Keratinocyte (primary cell): Measurements from ENCODE around the gene TP63. TPM values are rescaled to one million over a fixed set of nuclear protein-coding genes. Genes with fewer than 3 reads are reported as not detected.

Source experiments
- DNase-seq: peaks from one replicate; pipeline ENCODE4 v3.0.0-alpha.2; 2011; ENCODE audit warnings: low read depth, missing footprints, low spot score
- FAIRE-seq: peaks from 2 replicates; lab custom pipeline; 2011; peaks lifted over from hg19 to GRCh38; lab: Jason Lieb, UNC
- H2AFZ ChIP-seq: 2 replicates; pipeline ENCODE4 v1.6.0; 2012; ENCODE audit warnings: low read length, control low read depth, inconsistent platforms; ENCODE audit not compliant: control insufficient read depth
- H3K27ac ChIP-seq: 2 replicates; pipeline ENCODE4 v1.5.1; 2011; ENCODE audit warnings: low read length; ENCODE audit not compliant: control insufficient read depth, insufficient read depth
- H3K27me3 ChIP-seq: 3 replicates; pipeline ENCODE4 v1.6.0; 2011; ENCODE audit warnings: low read length; ENCODE audit not compliant: control insufficient read depth, insufficient read depth; ENCODE audit errors: extremely low read depth
- H3K36me3 ChIP-seq, 2 experiments: 2 replicates in 1 of 2; 3 replicates in 1 of 2; pipeline ENCODE4 v1.5.1; 2011; ENCODE audit warnings: low read length in 2 of 2, mild to moderate bottlenecking in 1 of 2; ENCODE audit not compliant: control insufficient read depth in 2 of 2, insufficient read depth in 2 of 2; ENCODE audit errors: extremely low read depth in 1 of 2
- H3K4me1 ChIP-seq: 3 replicates; pipeline ENCODE4 v1.5.1; 2011; ENCODE audit warnings: low read length; ENCODE audit not compliant: control insufficient read depth, insufficient read depth; ENCODE audit errors: extremely low read depth
- H3K4me2 ChIP-seq: 3 replicates; pipeline ENCODE4 v1.6.0; 2011; ENCODE audit warnings: low read depth, low read length; ENCODE audit not compliant: control insufficient read depth, insufficient read depth; ENCODE audit errors: extremely low read depth
- H3K4me3 ChIP-seq, 3 experiments: fragments of 200-600 bp in 1 of 3; sonication (generic) in 1 of 3; 2 replicates in 2 of 3; 3 replicates in 1 of 3; pipeline ENCODE4 v1.5.1; 2011 to 2016; ENCODE audit warnings: low read length in 3 of 3, mild to moderate bottlenecking in 3 of 3, control low read depth in 2 of 3, inconsistent platforms in 1 of 3, low read depth in 1 of 3, mixed read lengths in 1 of 3, mixed run types in 1 of 3, moderate library complexity in 1 of 3; ENCODE audit not compliant: control insufficient read depth in 2 of 3, insufficient read depth in 2 of 3; ENCODE audit errors: extremely low read depth in 1 of 3
- H3K79me2 ChIP-seq: 2 replicates; pipeline ENCODE4 v1.6.0; 2012; ENCODE audit warnings: low read length; ENCODE audit not compliant: control insufficient read depth, insufficient read depth
- H3K9ac ChIP-seq: 3 replicates; pipeline ENCODE4 v1.6.0; 2011; ENCODE audit warnings: low read length; ENCODE audit not compliant: control insufficient read depth, insufficient read depth; ENCODE audit errors: extremely low read depth
- H3K9me1 ChIP-seq: 3 replicates; pipeline ENCODE4 v1.6.0; 2011; ENCODE audit warnings: low read length; ENCODE audit not compliant: control insufficient read depth, insufficient read depth; ENCODE audit errors: extremely low read depth
- H3K9me3 ChIP-seq: 2 replicates; pipeline ENCODE4 v1.5.1; 2012; ENCODE audit warnings: low read depth, low read length; ENCODE audit not compliant: control insufficient read depth
- H4K20me1 ChIP-seq: 3 replicates; pipeline ENCODE4 v1.6.0; 2011; ENCODE audit warnings: low read length; ENCODE audit not compliant: control insufficient read depth, insufficient read depth; ENCODE audit errors: extremely low read depth
- CTCF ChIP-seq, 3 experiments: IDR thresholded peaks in 1 of 3; conservative IDR thresholded peaks in 1 of 3; optimal IDR thresholded peaks in 1 of 3; 2 replicates in 2 of 3; 3 replicates in 1 of 3; pipeline versions ENCODE3 to v1.5.1; 2011; ENCODE audit warnings: low read length in 3 of 3, mild to moderate bottlenecking in 3 of 3, moderate library complexity in 2 of 3, control low read depth in 1 of 3, inconsistent platforms in 1 of 3; ENCODE audit not compliant: insufficient read depth in 2 of 3; ENCODE audit errors: extremely low read depth in 1 of 3
- EZH2 ChIP-seq: IDR thresholded peaks from one replicate; pipeline ENCODE4 v1.6.1; 2012; ENCODE audit warnings: inconsistent platforms, mild to moderate bottlenecking, low read length, moderate library complexity
- dilution Hi-C: fragments of 300-500 bp; cut with MboI; formaldehyde crosslinking; loops from one replicate; pipeline ENCODE4 v1.7.0; 2020; ENCODE audit warnings: low sequenced_read_pairs; ENCODE audit not compliant: extremely low pct_ligation_motif_present
- polyA plus RNA-seq, 5 experiments: library from polyadenylated mRNA; depleted of rRNA in 3 of 5; stranded (reverse) in 3 of 5; stranded (forward) in 1 of 5; unstranded in 1 of 5; fragments of >200 nt; gene quantifications; 1 replicate in 1 of 5; 2 replicates in 3 of 5; 3 replicates in 1 of 5; pipeline versions ENCODE4 v1.2.1 to v1.2.3, GENCODE V29; 2011 to 2012; ENCODE audit warnings: missing spikeins in 2 of 5, low read depth in 1 of 5, low replicate concordance in 1 of 5

TP63 gene
- polyA plus RNA-seq, 1 donor (not counting 4 experiments of a cell fraction or from before 2014, with no cell fraction given): 214 TPM

- Histone ChIP-seq H3K9me3 (no peaks in the 10 kb centered on the region), H2AFZ (no peak overlapping the region), H3K27me3 (no peaks in the 10 kb centered on the region), H3K36me3 (no peaks in the 10 kb centered on the region), H3K4me2 (no peak overlapping the region), H3K9me1 (no peaks in the 10 kb centered on the region), H3K4me3 (no peak overlapping the region), H3K4me1 (peaks cover 15% of the 10 kb centered on the region), H3K9ac (no peak overlapping the region), H3K27ac (no peak overlapping the region), H4K20me1 (no peaks in the 10 kb centered on the region), H3K79me2 (no peaks in the 10 kb centered on the region)
- dilution Hi-C loops: no loop called here
- DNase-seq (no peak), FAIRE-seq (no peak)
- TF ChIP-seq EZH2: no peak
- TF ChIP-seq CTCF (optimal IDR thresholded peaks at IDR 0.05 in 1 of 3, IDR thresholded peaks at IDR 0.05 in 1 of 3, conservative IDR thresholded peaks at IDR 0.05 in 1 of 3; ENCODE audit: extremely low read depth in 1 of 3, insufficient read depth in 2 of 3, low read length in 3 of 3): no peak
These were observed 97.7 kb downstream of the TP63 start for GRCh38 chr3:189728915-189729314.

GRCh38 chr3:189734061-189734460 is 102.9 kb downstream of the TP63 start:
- no peak overlapping the region for H3K9ac ChIP-seq
- FAIRE-seq (no peak), DNase-seq (no peak)
- H3K79me2 ChIP-seq: no peaks in the 10 kb centered on the region
- no peak overlapping the region for H2AFZ ChIP-seq
- H3K27me3 ChIP-seq: no peaks in the 10 kb centered on the region
- H4K20me1 ChIP-seq: no peaks in the 10 kb centered on the region
- no peak overlapping the region for H3K4me3 ChIP-seq
- H3K9me3 ChIP-seq: no peaks in the 10 kb centered on the region
- no peaks in the 10 kb centered on the region for H3K9me1 ChIP-seq
- H3K27ac ChIP-seq: no peak overlapping the region
- dilution Hi-C loops: no loop called here
- H3K4me2 ChIP-seq: no peak overlapping the region
- no peaks in the 10 kb centered on the region for H3K4me1 ChIP-seq
- TF ChIP-seq EZH2 (no peak), CTCF (optimal IDR thresholded peaks at IDR 0.05 in 1 of 3, IDR thresholded peaks at IDR 0.05 in 1 of 3, conservative IDR thresholded peaks at IDR 0.05 in 1 of 3; ENCODE audit: extremely low read depth in 1 of 3, insufficient read depth in 2 of 3, low read length in 3 of 3) (no peak)
- no peaks in the 10 kb centered on the region for H3K36me3 ChIP-seq
